ENCODE measurements around the gene MTOR.

Gene MTOR

DNA sequence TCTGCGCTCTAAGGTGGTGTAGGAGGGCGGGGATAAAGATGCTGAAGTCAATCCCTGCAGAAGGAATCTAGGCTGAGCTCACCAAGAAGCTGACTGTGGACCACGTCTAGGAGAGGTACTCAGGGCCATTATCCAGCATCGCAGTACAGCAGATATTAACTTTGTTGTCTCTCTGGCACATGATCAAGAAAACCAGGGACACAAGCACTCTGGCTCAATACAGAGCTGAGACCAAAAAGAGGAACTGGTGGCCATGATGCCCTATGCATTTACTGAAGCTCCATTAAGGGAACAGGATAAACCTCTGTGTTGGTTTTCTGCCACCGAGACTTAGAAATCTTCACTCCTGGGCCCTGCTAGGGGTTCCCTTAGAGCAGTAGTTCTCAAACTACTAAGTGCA, 111.2 kb downstream of the MTOR start:
- no peak for DNase-seq (ENCODE audit: low read depth in 3 of 3)

DNA sequence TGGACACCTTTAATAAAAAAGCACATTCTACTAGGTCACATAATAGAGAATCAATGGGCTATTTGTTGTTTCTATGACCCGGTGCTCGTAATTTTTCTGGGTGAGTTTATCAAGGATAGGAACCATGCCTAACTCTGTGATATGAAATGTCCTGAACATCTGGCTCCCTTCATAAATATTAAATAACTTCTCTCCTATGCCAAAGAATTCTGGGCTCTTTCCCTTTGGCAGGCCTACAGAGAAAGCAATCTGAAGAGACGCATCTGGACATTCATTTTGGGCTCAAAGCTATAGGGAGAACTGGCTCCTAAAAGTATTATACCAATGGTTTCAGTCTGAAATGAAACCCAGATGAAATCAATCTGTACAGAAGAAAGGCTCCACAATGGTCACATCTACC, 112.0 kb downstream of the MTOR start:
- no peak for DNase-seq (ENCODE audit: low read depth in 3 of 3)

DNA sequence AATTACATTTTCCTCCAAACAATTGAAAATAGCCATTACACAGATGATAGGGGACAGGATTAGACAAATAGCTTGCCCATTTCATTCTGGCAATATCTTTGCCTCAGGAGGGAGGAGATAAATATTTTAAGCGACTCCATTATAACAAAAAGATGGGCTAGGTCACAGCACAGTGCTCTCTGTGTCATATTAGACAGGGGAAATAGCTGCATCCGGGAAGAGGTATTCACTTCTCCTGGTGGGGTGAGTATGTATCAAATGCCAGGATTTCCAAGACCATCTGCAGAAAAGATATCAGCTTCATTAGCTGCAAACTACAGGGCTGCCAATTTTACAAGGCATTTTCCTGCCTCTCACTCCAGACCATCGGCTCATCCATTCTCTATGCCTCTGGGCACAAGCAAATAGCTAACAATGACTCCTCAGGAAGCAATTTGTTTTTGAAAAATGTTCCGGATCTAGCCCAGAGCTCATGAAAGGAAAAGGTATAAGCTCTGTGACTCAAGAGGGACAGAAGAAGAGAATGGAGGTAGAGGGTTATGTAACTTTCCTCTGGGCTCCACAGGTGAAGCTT, 115.1 kb downstream of the MTOR start:
- DNase-seq (ENCODE audit: low read depth in 3 of 3) = no peak

DNA sequence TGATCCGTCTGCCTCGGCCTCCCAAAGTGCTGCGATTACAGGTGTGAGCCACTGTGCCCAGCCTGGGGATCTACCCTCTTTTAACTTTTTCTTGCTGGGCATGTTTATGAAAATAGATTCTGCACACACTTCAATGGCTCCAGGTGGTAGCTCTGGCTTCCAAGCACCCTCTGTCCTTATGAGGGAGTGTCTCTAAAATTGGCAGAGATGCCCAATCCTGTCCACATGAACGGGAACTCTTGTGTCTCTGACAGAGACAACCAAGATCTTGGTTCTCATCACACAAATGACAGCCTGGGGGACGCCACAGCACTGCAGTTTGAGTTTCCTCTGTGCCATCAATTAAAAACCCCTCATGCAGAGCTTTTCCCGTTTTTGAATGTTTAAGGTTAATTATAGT, 116.6 kb downstream of the MTOR start:
- no peak for DNase-seq (ENCODE audit: low read depth in 3 of 3)

DNA sequence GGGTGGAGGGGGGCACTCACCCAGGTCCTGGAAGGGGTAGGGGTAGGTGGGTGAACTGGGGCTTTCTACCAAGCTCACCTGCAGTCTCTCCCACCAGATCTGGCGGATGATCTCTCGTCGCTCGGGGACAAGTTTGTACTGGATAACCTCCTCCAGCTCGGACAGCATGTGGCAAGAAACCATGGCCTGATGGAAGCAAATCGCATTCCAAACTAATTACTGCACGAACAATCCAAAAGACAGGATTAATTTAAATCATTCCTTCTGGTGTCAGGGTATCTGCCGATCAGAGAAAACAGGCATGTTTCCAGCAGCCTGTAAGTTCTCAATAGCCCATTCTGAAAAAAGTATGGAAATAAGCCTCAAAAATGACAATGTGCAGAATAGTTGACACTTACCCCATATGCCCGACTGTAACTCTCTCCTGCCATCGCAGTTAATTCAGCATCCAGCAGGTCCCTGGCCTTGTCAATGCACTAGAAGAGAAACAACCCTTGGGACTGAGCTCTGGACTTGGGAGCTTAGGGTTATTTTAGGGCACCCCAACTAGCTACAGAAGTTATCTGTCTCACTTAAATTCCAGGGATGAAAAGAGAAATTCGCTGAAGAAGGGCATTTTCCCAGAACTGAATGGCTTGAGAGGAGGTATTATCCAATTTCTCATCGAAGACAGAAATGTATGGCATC, 117.6 kb downstream of the MTOR start:
- DNase-seq (ENCODE audit: low read depth in 3 of 3) = no peak

DNA sequence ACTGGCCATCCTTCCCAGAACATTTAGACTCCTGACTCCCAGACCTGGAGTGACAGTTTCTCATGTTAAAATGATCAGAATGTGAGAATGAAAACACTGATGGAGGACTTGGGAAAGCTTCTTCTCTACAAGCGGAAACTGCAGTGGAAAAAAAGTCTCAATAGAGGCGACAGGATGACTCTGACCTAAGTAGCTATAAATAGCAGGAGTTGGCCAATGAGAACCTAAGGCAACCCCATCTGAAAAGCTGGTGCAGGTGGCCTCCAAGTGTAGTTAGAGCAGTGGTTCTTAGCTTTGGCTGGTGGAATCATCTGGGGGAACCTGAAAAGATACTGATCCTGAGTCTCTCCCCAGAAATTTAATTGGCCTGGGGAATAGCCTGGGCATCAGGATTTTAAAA, 118.4 kb downstream of the MTOR start:
- no peak for DNase-seq (ENCODE audit: low read depth in 3 of 3)

DNA sequence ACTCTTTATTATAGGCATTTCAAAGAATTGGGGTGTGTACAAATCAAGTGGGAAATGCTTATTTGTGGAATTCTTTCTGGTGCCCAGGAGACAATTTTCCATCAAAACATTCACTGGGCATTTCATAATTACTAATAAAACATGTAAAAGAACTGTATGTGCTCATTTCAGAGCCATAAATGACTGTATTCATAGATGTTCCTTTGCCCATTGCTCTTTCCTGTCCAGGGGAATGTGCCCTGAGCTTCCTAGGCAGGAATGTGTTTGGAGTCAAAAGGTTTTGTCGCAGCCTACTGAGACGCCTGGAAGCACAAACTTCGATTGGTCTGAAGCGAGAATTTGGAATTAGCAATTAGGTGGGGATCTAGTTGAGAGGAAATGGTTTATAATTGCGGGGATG, 119.0 kb downstream of the MTOR start:
- DNase-seq (ENCODE audit: low read depth in 3 of 3) = no peak

DNA sequence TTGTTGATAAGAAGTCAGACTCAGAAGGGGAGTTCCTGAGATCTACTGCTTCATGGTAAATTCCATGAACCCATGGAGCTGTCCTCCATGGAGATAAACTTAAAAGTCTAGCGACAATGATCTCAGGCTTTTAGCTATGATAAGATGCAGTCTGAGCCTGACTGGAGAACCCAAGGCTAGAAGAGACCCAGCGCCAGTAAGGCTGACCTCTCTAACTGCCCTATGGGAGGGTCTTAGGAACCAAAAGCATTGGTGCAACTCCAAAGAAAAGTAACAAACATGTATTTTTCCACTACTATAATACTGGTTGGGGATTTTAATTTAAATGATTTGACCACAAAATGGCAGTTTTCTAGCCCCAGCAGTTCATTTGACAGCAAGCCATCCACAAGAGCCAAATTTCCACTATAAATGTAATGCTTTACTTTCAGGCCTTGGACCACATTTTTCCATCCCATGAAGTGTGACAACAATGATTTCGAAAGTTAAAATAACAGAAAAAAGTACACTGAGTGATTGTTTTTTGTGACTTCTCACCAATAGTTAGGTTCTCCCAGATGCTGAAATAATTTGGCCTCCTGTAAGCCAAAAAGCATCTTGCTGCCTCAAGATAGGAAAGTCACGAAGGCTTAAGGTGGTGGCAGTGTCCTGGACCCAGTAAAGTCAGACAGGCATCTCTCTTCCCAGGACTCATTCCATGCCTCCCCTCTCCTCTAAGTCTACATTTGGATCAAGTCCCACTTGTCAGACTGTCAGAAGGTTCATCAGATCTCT, 119.5 kb downstream of the MTOR start:
- DNase-seq (ENCODE audit: low read depth in 3 of 3) = no peak

DNA sequence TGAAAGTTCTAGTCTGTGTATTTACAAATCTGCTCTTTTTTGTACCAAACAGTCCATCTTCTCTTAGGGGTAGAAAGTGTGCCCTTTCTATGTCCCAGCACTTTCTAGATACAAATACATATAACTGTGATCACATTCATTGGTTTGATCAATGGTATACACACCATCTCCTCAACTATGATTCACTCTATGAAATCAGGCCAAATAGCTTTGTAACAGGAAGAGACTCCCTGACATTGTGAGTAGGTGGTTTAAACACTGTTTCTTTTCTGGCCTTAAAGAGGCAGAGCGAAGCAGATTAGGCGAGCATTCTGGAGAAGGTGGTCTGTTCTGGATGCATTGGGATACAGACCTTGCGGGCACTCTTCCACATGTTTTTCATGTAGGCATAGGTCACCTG, 123.4 kb downstream of the MTOR start:
- DNase-seq (ENCODE audit: low read depth in 3 of 3) = no peak

DNA sequence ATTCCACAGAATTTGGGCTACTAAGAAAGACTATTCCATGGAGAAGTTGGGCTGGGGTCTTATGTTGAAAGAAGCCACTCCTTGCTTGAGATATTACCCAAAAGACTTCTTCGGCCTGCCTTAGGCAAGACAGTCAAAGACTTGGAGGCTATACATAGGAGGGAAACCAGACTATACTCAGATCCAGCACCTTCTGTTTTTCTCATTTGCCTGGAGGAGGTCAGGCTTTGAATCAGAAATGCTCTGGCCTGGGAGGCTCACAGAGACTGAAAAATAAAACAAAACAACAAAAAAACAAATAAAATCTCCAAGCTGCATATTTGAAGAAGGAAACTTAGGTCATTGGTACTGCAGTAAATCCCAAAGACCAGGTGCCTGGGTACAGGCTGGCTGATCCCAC, 124.3 kb downstream of the MTOR start:
- DNase-seq (ENCODE audit: low read depth in 3 of 3) = no peak

DNA sequence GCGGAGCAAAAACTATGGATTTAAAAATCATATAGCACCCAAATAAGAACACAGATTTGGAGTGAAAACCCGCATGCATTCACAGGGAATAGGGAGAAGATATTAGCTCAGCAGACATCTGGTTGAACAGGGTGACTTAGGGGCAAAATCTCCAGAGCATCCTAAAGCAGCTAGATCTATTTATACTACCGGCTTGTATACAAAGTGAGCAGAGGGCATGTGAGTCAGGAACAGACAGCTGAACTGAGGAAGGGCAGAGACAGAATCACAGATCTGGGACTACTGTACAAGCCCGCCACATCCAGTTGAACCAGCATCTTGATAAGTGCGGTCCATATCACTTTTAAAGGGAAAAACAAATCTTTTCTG, 127.5 kb downstream of the MTOR start:
- DNase-seq (ENCODE audit: low read depth in 3 of 3) = no peak

DNA sequence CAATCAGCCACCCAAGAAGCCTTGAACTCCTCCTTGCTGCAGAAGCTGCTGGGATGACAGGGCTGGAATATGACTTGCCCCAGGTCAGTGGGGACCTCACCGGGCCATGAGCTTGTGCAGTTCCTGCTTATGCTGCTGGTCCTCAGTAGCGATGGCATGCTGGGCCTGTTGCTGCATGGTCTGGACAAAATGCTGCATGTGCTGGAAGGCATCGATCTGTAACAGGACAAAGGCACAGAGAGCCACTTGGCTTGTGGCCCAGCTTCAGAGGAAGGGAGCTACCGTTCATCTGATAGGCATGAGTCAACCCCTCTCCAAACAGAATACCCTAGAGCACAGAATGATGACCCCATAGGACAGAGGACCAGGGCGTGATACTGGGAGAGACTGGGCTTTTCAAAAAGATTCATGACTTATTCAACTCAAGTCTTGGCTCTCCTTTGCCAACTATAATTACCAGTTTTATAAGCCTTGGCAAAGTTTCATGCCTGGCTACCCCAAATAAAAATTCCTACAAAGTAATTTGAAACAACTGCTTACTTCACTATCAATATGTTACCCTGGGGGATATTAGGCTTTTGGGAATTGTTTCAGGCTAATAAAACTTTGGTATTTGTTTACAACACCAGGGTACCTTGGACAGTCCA, 128.0 kb downstream of the MTOR start:
- no peak for DNase-seq (ENCODE audit: low read depth in 3 of 3)

DNA sequence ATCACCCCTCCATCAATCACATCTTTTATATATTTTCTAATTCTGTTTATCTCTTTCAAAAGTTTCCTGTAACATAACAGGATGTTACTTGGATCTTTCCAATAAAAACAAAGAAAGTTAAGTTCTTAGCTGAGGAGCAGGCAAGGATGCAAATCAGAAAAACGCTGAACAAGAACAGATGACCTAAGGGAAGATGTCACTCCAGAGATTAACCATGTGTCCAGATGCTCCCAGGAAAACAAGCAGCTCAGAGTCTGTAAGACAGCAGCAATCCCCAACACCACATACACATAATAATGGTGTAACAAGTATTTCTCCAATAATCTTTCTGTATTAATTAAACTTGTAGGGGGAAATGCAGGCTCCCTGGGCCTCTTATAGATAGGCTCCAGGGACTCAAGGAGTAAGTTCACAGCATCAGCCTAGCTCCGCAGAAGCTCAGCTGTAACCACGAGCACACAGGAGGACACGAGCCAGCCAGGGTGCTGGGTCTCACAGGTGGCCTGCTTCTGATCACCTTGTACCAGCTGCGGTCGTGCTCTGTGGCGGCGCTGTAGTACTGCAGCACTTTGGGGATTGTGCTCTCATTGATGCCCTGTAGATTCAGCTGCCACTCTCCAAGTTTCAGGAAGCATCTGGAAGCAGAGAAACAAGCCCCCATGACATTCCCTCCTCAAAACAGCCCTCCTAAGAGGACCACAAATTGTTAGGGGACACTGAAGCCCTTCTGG, 129.6 kb downstream of the MTOR start:
- DNase-seq (ENCODE audit: low read depth in 3 of 3) = no peak

DNA sequence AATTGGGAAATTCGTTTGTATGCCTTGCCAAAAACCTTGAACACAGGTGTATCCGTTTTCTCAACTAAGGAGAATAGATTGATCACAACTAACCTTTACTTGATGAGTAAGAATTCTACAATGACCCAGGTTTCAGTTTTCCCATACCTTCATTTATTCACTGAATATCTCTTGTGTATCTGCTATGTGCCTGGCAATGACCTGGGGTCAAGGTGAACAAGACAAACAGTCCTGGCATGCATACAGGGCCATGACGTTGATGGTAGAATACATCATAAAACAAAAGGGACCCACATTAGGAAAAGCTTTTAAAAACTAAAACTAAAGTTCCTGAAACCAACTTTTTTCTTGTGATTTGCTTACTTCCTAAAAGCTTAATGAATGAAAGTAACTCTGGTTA, 130.5 kb downstream of the MTOR start:
- DNase-seq (ENCODE audit: low read depth in 3 of 3) = no peak

DNA sequence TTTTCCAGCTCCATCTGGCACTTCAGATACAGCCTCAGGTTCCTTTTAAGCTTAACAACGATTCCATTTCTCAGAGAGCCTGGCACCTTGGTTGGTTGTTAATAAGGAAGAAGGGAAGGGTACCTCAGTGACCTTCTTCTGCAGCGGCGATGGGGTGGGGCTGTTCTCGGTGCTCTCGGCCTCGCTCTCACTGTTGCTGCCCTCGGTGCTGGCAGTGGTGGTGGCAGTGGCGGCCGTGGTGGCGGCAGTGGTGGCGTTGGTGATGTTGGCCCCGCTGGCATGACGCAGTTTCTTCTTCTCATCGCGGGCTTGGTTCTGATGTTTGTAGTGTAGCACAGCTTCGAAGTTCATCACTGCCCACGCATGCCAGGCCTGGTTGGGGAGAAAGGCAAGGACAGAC, 131.9 kb downstream of the MTOR start:
- DNase-seq (ENCODE audit: low read depth in 3 of 3) = no peak

DNA sequence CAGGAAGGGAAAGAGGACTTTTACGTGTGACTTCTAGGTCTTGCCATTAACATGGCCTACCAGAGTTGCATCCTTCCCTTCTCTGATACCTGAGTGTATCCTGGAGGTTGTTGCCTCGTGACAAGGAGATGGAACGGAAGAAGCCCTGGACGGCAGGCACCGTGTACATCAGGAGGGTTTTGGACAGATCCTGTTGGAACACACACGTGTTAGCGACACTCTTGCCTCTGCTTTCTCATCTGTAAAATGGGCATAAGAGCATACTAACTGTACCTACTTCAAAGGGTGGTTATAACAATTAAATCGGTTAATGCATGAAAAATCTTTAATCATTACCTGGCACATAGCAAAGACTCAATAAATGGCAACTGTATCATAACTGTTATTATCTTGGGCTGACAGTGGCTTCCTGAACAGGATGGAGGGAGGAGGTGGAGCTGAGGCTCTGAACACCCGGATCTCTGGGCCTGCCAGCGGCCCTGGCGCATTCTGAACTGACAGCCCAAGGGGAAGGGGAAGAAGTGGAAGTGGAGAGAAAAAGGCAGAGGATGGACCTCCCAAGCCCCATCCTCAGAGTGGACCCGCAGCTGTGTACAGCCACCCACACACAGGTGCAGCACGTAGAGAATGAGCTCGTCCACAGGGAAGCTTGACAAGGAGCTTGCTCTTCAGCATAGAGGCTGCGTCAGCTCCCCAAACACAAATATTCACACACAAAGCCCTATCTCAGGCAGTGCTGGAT, 132.5 kb downstream of the MTOR start:
- no peak for DNase-seq (ENCODE audit: low read depth in 3 of 3)

DNA sequence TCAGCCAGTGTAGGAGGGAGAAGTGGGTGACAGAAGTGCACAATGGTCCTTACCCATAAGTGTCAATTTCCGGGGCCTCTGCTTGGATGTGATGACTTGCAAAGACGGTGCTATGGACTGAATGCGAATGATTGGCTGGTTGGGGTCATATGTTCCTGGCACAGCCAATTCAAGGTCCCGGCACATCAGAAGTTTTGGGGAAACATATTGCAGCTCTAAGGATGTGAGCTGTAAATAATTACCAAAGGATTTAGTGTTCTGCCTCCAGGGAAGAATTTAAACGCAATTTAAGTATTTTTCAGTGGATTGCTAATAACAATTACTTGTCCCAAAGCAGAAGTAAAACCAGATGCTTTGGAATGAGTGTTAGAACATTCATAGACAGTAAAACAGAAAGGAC, 135.8 kb downstream of the MTOR start:
- no peak for DNase-seq (ENCODE audit: low read depth in 3 of 3)

DNA sequence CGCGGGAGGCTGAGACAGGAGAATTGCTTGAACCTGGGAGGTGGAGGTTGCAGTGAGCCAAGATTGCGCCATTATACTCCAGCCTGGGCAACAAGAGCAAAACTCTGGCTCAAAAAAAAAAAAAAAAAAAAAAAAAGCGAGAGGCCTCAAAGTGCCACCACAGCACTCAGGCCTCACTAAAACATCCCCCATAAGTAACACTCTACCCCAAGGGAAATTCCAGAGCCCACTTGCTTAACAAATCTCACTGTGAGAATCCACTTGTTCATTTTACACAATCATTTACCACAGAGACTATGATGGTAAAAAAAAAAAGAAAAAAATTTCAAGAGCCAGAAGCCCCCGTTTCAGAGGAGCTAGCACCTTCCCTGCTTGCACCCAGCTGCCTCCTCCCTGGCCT, 136.4 kb downstream of the MTOR start:
- no peak for DNase-seq (ENCODE audit: low read depth in 3 of 3)

DNA sequence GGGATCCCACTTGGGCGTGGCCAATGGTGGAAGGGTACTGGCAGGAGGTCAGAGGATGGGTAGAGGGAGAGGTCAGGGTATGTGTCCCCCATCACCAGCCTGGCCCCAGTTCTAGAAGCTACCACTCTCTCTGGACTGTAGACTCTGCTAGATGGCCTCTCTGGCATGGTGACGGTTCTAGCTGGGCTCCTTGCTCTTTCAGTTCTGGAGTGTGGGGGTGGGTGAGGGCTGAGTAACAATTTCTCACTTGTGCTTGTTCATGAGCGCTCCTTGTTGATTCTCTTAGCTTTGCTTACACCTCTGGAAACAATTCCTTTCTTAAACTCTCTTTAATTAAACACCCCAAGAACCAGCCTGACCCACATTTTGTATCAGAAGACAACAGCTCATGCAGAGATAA, 137.4 kb downstream of the MTOR start:
- DNase-seq (ENCODE audit: low read depth in 3 of 3) = no peak

DNA sequence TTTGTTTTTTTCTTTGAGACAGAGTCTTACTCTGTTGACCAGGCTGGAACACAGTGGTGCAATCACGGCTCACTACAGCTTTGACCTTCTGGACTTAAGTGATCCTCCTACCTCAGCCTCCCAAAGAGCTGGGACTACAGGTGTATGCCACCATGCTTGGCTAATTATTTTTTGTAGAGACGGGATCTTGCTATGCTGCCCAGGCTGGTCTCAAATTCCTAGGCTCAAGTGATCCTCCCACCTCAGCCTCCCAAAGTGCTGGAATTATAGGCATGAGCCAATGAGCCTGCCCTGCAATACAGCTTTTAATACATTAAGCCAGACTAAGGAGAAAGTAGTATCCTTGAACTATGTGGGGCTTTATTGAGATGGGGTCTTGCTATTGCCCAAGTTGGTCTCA, 146.0 kb downstream of the MTOR start:
- no peak for DNase-seq (ENCODE audit: low read depth in 3 of 3)

DNA sequence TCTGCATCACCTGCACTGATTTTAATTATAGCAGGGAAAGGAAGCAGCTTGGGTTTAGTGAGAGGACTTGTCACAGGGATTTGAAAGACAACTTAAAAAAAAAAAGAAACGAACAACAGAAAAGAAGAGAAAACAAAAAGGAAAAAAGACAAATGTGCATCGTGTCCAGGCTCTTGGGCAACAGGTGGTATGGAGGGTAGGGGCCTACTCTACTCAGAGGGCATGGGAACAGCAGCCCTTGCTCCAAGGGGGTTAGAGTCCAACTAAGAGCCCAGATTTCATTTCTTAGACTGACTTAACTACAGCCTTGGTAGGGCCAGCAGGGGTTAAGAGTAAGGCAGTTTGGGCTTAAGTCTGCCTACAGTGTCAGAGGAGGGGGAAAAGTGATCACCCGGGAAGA, 147.4 kb downstream of the MTOR start:
- no peak for DNase-seq (ENCODE audit: low read depth in 3 of 3)
